ENCODE data around the gene CATSPERD.
"Not testable (repeated sequence)": the region's sequence is repeated elsewhere in the genome, so short reads cannot be mapped to it uniquely, and the experiment has no call there.

CATSPERD gene

GRCh38 chr19:5686647-5687359 is 33.6 kb upstream of the CATSPERD start:
- peak; percentile 83 to 99 for DNase-seq (ENCODE audit: low read depth in 2 of 2)

- no peak for DNase-seq (ENCODE audit: low read depth in 2 of 2)
These were observed 32.9 kb upstream of the CATSPERD start for GRCh38 chr19:5687360-5688198.

GRCh38 chr19:5688262-5688881 is 32.1 kb upstream of the CATSPERD start:
- not testable (repeated sequence) for DNase-seq (ENCODE audit: low read depth in 2 of 2)

- peak; percentile 97 to 99 for DNase-seq (ENCODE audit: low read depth in 2 of 2)
These were observed 30.1 kb upstream of the CATSPERD start, which contains the start of gene RPL36 for GRCh38 chr19:5690125-5690954. RPL36 (plus strand) TSS chr19:5690295; CDS start chr19:5690508, 213 bp downstream.

- no peak for DNase-seq (ENCODE audit: low read depth in 2 of 2)
These were observed 29.2 kb upstream of the CATSPERD start for GRCh38 chr19:5690955-5691821.

GRCh38 chr19:5691822-5692722 is 28.4 kb upstream of the CATSPERD start:
- no peak for DNase-seq (ENCODE audit: low read depth in 2 of 2)

GRCh38 chr19:5692723-5693194 is 27.7 kb upstream of the CATSPERD start:
- DNase-seq (ENCODE audit: low read depth in 2 of 2), result no peak

- DNase-seq (ENCODE audit: low read depth in 2 of 2), result no peak
These were observed 27.0 kb upstream of the CATSPERD start for GRCh38 chr19:5693195-5694166.

- DNase-seq (ENCODE audit: low read depth in 2 of 2), result no peak
These were observed 26.1 kb upstream of the CATSPERD start for GRCh38 chr19:5694167-5694955.

- DNase-seq (ENCODE audit: low read depth in 2 of 2), result no peak
These were observed 25.3 kb upstream of the CATSPERD start for GRCh38 chr19:5694956-5695648.

- no peak for DNase-seq (ENCODE audit: low read depth in 2 of 2)
These were observed 24.7 kb upstream of the CATSPERD start for GRCh38 chr19:5695649-5696195.

- no peak for DNase-seq (ENCODE audit: low read depth in 2 of 2)
These were observed 24.0 kb upstream of the CATSPERD start for GRCh38 chr19:5696196-5697021.

GRCh38 chr19:5697022-5697889 is 23.2 kb upstream of the CATSPERD start:
- no peak for DNase-seq (ENCODE audit: low read depth in 2 of 2)

GRCh38 chr19:5697890-5698634 is 22.4 kb upstream of the CATSPERD start:
- DNase-seq (ENCODE audit: low read depth in 2 of 2), result no peak

Data from stimulated activated CD4-positive, alpha-beta T cell treated with anti-CD3 and anti-CD28 coated beads, Interleukin-1b, Interleukin-23, amount 100 ng/mL, for 1 hour (primary cell).